DND-41 (cell line): ENCODE measurements around the gene SPPL3.

Experiments
- ATAC-seq: fragments of 200-7000 bp; cut with Tn5 transposase; 3 replicates; pipeline ENCODE4 v1.9.1; 2021; ENCODE audit warnings: low read depth; ENCODE audit not compliant: insufficient read depth
- DNase-seq: peaks from one replicate; pipeline ENCODE4 v3.0.0-alpha.2; 2020
- H2AFZ ChIP-seq: 2 replicates; pipeline ENCODE4 v1.6.0; 2012; ENCODE audit warnings: low read depth, low read length
- H3K27ac ChIP-seq: 2 replicates; pipeline ENCODE4 v1.5.1; 2012; ENCODE audit warnings: low read length, inconsistent platforms
- H3K27me3 ChIP-seq: fragments of 200-600 bp; sonication (generic); 2 replicates; pipeline ENCODE4 v1.6.0; 2012; ENCODE audit warnings: low read length, mild to moderate bottlenecking, inconsistent platforms; ENCODE audit not compliant: insufficient read depth, poor library complexity
- H3K36me3 ChIP-seq: 2 replicates; pipeline ENCODE4 v1.5.1; 2012; ENCODE audit warnings: low read length, inconsistent platforms; ENCODE audit not compliant: insufficient read depth
- H3K4me1 ChIP-seq: 2 replicates; pipeline ENCODE4 v1.5.1; 2012; ENCODE audit warnings: mild to moderate bottlenecking, low read length; ENCODE audit not compliant: insufficient read depth
- H3K4me2 ChIP-seq: 2 replicates; pipeline ENCODE4 v1.6.0; 2012; ENCODE audit warnings: mild to moderate bottlenecking, moderate library complexity, low read length, inconsistent platforms; ENCODE audit not compliant: insufficient read depth
- H3K4me3 ChIP-seq, 2 experiments: fragments of 200-600 bp in 1 of 2; shearing (Covaris generic) in 1 of 2; 2 replicates each; pipeline ENCODE4 v1.5.1; 2012 to 2016; ENCODE audit warnings: inconsistent platforms in 2 of 2, low read length in 2 of 2, mild to moderate bottlenecking in 2 of 2, low read depth in 1 of 2, moderate library complexity in 1 of 2
- H3K79me2 ChIP-seq: 2 replicates; pipeline ENCODE4 v1.6.0; 2012; ENCODE audit warnings: low read length, inconsistent platforms; ENCODE audit not compliant: insufficient read depth
- H3K9ac ChIP-seq: 2 replicates; pipeline ENCODE4 v1.6.0; 2012; ENCODE audit warnings: low read depth, mild to moderate bottlenecking, inconsistent platforms, low read length, moderate library complexity
- H3K9me3 ChIP-seq: 2 replicates; pipeline ENCODE4 v1.5.1; 2012; ENCODE audit warnings: low read length, moderate library complexity, mild to moderate bottlenecking, inconsistent platforms; ENCODE audit not compliant: insufficient read depth, severe bottlenecking
- H4K20me1 ChIP-seq: 2 replicates; pipeline ENCODE4 v1.6.0; 2012; ENCODE audit warnings: low read length; ENCODE audit not compliant: insufficient read depth
- EZH2 ChIP-seq: IDR thresholded peaks from 3 replicates; pipeline ENCODE4 v1.6.1; 2012; ENCODE audit warnings: borderline replicate concordance, low read depth, mild to moderate bottlenecking, moderate library complexity, low read length, inconsistent platforms; ENCODE audit not compliant: severe bottlenecking
- TF ChIP-seq, protein P1 (sequence below): IDR thresholded peaks from 2 replicates; pipeline ENCODE4 v1.5.1; 2012; ENCODE audit warnings: borderline replicate concordance, low read length, moderate library complexity, mild to moderate bottlenecking; ENCODE audit not compliant: poor library complexity, severe bottlenecking; ENCODE audit errors: extremely low read depth

The SPPL3 gene

DNA sequence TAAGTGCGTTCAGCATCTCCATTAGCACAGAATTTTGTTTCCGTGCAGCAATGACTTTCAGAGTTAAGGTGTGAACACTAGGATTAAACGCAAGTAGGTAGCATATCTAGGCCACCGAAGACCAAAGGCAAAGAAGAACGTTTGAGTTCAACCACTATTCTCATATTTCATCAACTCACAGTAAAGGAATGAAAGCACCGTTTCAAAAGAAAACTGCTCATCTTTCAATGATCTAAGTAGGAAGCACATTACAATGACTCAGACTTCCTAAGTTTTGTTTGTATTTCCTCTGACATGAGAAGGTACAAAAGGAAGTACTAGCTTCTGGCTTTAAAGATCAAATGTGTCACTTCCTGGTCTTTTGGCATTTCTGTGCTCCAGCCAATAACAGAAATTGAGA is 121.0 kb downstream of the SPPL3 start:
- no peak for TF ChIP-seq EZH2
- TF ChIP-seq, protein P1, sequence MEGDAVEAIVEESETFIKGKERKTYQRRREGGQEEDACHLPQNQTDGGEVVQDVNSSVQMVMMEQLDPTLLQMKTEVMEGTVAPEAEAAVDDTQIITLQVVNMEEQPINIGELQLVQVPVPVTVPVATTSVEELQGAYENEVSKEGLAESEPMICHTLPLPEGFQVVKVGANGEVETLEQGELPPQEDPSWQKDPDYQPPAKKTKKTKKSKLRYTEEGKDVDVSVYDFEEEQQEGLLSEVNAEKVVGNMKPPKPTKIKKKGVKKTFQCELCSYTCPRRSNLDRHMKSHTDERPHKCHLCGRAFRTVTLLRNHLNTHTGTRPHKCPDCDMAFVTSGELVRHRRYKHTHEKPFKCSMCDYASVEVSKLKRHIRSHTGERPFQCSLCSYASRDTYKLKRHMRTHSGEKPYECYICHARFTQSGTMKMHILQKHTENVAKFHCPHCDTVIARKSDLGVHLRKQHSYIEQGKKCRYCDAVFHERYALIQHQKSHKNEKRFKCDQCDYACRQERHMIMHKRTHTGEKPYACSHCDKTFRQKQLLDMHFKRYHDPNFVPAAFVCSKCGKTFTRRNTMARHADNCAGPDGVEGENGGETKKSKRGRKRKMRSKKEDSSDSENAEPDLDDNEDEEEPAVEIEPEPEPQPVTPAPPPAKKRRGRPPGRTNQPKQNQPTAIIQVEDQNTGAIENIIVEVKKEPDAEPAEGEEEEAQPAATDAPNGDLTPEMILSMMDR: no peak
- no peak overlapping the region for H3K9ac ChIP-seq
- peaks cover 3% of the 10 kb centered on the region; the same call in 1 of the 2 replicates for H4K20me1 ChIP-seq
- no peaks in the 10 kb centered on the region for H3K9me3 ChIP-seq
- no peak overlapping the region for H3K4me3 ChIP-seq
- no peaks in the 10 kb centered on the region; the same call in 1 of the 2 replicates for H3K79me2 ChIP-seq
- H2AFZ ChIP-seq: no peak overlapping the region
- H3K27ac ChIP-seq: no peak overlapping the region
- H3K36me3 ChIP-seq: peaks cover 57% of the 10 kb centered on the region
- no peaks in the 10 kb centered on the region for H3K27me3 ChIP-seq
- ATAC-seq: no peak
- H3K4me1 ChIP-seq: no peaks in the 10 kb centered on the region
- DNase-seq: no peak
- H3K4me2 ChIP-seq: no peak overlapping the region

- no peak overlapping the region for H2AFZ ChIP-seq
- 0 out of 2 replicates have a peak, but pooled peaks cover 7% of the 10 kb centered on the region for H4K20me1 ChIP-seq
- H3K27me3 ChIP-seq: no peaks in the 10 kb centered on the region
- no peak overlapping the region for H3K9ac ChIP-seq
- H3K9me3 ChIP-seq: no peaks in the 10 kb centered on the region
- no peak overlapping the region for H3K4me3 ChIP-seq
- TF ChIP-seq, protein P1: no peak
- no peak for TF ChIP-seq EZH2
- no peak overlapping the region for H3K27ac ChIP-seq
- H3K4me2 ChIP-seq: no peak overlapping the region
- no peak for ATAC-seq
- peaks cover 55% of the 10 kb centered on the region for H3K36me3 ChIP-seq
- H3K4me1 ChIP-seq: no peaks in the 10 kb centered on the region
- no peak for DNase-seq
- H3K79me2 ChIP-seq: no peaks in the 10 kb centered on the region; the same call in 1 of the 2 replicates
Observed at GRCh38 chr12:120775862-120776552, 128.2 kb downstream of the SPPL3 start.

DNA sequence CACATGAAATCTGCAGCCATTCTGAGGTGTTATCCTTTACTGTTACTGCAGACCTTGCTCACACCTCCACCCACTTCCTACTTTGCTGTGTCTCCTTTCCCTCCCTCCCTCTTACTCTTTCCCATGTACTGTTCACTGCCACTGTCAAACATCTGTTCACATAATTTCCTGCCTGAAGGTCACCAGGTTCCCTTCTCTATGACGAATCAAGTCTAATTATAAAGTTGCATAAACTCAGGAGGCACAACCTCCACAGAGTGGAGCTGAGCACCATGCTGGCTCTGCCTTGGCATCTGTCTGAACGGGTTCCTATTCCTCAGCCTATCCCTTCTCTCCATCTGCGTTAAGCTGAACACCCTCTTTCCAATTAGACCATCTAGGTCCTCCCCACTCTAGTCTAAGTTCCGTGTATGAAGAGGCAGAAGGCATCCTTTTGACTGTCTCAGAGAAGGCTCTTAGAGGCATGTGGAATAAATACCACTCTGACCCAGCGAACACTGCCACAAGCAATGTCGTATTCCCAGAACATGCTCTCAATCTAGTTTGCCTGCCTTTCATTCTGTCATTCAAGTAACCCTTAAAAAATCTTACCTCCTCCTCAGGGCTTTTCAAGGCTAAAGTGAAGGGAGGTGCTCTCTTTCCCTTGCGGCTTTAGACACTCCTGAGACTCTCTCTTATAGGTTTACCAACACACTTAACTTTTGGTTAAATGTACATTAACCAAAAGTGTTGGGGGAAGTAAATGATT is 129.8 kb downstream of the SPPL3 start:
- DNase-seq: no peak

More for the DNA sequence above, 129.8 kb downstream of the SPPL3 start:
- Histone ChIP-seq H3K4me3 (no peak overlapping the region), H3K27ac (no peak overlapping the region), H2AFZ (no peak overlapping the region), H4K20me1 (0 out of 2 replicates have a peak, but pooled peaks cover 7% of the 10 kb centered on the region), H3K9ac (no peak overlapping the region), H3K27me3 (no peaks in the 10 kb centered on the region), H3K4me2 (no peak overlapping the region), H3K36me3 (peaks cover 49% of the 10 kb centered on the region), H3K79me2 (no peaks in the 10 kb centered on the region; the same call in 1 of the 2 replicates), H3K9me3 (no peaks in the 10 kb centered on the region), H3K4me1 (no peaks in the 10 kb centered on the region)
- no peak for ATAC-seq
- TF ChIP-seq EZH2: no peak
- TF ChIP-seq, protein P1: no peak
